ENCODE data around the gene DNM3.
"Not testable (repeated sequence)": the region's sequence is repeated elsewhere in the genome, so short reads cannot be mapped to it uniquely, and the experiment has no call there.

DNM3 gene

DNA sequence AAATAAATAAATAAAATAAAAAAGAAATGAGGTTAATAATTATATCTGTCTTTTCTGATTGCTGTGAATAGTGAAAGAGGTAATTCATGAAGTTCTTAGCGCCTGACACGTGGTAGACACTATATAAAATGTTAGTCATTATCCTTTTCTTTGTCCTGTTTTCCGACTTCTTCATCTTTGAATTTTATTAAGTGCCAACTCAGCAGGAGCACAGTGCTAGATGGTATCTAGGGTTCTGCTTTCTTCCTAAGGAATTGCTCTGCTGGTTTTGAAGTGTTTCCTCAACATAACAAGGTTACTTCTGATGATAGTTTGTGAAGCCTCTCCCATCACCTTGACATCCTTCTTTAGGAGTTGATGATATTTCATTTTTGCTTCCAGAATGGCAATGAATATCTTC is 227.0 kb downstream of the DNM3 start:
- H3K4me3 ChIP-seq (ENCODE audit: low read length): no peak overlapping the region
- no peak for DNase-seq (ENCODE audit: low read depth, low spot score)

DNA sequence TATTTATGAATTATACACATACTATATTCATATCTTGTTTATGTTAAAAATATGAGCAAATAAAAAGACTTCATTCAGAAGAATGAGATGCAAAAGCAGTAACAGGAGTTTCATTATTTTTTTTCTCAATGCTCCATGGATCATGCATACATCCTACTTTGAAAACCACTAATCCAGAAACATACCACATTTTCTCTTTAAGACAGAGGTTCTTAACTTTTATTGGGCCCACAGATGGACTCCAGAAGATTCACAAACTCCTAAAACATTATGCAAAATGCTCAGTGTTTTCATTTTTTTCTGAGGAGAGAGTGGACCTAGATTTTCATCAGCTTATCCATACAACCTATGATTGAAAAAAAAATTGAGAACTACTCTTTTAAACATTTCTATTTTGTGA is 227.8 kb downstream of the DNM3 start:
- no peak overlapping the region for H3K4me3 ChIP-seq (ENCODE audit: low read length)
- DNase-seq (ENCODE audit: low read depth, low spot score): no peak

DNA sequence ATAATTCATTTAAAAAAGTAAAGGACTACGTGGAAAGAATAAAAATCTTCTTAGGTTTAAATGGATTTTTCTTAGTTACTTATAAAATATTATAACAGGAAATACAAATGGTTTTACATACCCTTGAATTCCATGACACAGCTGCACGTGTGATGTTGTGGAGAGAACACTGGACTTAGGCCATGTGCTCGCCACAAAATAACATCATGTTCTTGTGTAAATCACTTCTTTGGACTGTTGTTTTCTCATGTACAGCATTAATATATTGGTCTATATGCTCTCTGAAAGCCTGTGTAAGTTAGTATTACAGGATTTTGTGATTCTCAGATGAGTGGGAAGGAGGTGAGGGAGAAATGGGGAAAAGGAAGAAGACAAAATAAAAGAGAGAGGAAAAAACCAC is 228.2 kb downstream of the DNM3 start:
- H3K4me3 ChIP-seq (ENCODE audit: low read length): no peak overlapping the region
- DNase-seq (ENCODE audit: low read depth, low spot score): no peak

DNA sequence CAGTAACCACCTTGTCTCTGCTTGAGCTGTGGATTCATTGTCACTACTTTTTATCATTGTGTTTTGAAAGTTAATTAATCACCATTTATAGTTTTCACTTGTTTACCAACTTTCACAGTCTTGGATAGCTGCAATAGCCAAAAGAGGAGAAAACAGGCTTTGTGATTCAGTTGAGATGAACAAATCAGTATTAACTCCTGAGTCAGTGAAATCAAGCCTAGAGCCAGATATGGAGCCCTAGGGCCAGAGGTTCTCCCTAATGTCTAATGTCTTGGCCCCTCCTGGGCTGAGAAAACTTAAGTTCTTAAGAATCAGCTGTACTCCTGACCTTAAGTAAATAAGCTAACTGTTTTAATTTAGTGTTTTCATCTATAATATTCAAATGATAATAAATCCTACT is 228.8 kb downstream of the DNM3 start:
- DNase-seq (ENCODE audit: low read depth, low spot score): no peak
- no peak overlapping the region for H3K4me3 ChIP-seq (ENCODE audit: low read length)

DNA sequence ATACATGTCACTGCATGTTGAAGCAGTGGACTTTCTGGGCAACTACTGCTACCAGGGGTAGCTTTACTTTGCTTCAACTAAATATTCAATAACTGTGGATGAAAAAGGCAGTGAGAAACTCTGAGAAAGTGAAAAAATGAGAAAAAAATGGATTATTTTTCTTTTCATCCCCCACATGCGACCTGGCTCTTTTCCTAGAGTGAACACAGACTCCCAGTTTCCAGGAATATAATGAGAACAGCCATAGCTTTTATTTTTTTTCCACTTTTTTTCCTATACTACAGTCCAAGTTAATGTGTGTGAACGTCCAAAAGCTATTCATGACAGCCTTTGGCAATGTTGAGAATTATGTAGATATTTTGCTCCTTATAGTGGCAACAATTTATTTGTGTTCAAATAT is 230.4 kb downstream of the DNM3 start:
- H3K4me3 ChIP-seq (ENCODE audit: low read length): no peak overlapping the region
- no peak for DNase-seq (ENCODE audit: low read depth, low spot score)

DNA sequence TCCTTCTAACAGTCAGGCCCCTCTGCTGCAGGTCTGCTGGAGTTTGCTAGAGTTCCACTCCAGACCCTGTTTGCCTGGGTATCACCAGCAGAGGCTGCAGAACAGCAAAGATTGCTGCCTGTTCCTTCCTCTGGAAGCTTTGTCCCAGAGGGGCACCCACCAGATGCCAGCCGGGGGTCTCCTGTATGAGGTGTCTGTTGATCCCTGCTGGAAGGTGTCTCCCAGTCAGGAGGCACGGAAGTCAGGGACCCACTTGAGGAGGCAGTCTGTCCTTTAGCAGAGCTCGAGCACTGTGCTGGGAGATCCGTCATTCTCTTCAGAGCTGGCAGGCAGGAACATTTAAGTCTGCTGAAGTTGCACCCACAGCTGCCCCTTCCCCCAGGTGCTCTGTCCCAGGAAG is 238.6 kb downstream of the DNM3 start:
- DNase-seq (ENCODE audit: low read depth, low spot score); H3K4me3 ChIP-seq (ENCODE audit: low read length): not testable (repeated sequence)

DNA sequence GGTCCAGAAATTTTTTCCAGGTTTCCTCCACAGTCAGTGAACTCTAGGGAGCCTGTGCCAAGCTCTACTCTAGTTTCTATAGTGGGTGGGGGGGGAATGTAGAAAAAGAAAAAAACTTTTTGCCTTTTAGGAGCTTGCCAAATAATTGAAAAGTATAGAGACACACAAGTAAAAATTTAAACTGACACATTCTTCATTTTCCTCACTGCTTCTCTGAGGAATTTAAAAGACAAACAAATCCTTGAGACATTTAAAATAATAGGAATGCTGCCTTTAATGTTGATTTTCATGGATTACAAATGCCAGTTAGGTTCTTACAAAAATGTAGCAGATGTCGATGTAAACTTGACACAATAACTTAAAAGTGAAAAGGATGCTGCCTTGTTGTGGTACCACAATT is 241.9 kb downstream of the DNM3 start:
- DNase-seq (ENCODE audit: low read depth, low spot score): no peak

DNA sequence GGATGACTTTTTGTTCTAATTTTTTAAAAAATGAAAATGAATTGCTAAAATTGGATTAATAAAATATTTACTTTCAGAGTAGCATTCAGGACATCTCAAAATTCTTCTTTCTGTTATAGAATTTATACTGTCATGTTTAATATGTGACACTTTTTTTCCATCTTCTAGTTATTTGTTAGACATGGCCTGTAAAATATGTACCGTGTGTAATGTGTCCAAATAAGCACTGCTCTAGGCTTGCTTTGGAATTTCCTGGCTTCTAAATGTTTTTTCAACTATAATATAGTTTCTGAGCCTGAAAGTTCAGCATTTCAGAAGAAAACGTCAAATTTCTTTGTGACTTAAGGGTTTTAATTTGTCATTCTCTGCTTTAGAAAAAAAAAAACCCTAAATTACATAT is 243.6 kb downstream of the DNM3 start:
- DNase-seq (ENCODE audit: low read depth, low spot score): no peak
- H3K4me3 ChIP-seq (ENCODE audit: low read length): no peak overlapping the region

More for the DNA sequence above, 241.9 kb downstream of the DNM3 start:
- no peak overlapping the region for H3K4me3 ChIP-seq (ENCODE audit: low read length)

DNA sequence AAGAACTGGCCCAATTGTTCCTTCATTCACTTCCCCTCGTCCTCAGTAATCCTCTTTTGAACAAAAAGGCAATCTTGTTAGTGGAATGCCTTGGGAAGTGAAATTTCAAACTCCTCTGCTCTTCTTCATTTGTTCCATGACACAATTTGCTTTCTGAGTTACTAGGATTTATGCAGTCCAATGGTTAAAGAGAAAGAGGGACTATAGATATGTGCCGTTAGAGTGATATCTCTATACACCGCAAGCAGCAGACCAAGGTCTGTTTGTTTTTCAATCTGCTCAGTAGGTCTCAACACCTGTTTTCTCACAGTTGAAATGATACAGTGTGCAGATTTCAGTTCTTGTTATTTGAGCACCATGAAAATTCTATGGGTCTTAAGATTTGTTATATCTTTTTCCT is 244.0 kb downstream of the DNM3 start:
- DNase-seq (ENCODE audit: low read depth, low spot score): no peak
- no peak overlapping the region for H3K4me3 ChIP-seq (ENCODE audit: low read length)

DNA sequence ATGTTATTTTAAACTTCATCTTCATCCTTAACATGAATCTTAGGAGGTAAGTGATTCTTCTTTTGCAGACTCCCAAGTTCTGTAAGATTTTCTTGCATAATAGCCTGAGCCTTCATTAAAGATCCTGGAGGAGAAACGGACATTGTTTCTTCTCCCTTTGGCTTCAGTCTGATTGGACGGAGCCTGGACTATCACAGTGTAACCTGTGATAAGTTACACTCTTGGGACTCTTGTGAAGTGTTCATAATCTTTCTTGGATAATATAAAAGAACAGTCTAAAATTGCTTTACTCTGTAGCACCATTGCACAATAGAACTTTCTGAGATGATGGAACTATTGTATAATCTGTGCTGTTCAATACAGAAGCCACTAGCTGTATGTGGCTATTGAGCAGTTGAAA is 244.8 kb downstream of the DNM3 start:
- no peak for DNase-seq (ENCODE audit: low read depth, low spot score)
- H3K4me3 ChIP-seq (ENCODE audit: low read length): no peak overlapping the region

DNA sequence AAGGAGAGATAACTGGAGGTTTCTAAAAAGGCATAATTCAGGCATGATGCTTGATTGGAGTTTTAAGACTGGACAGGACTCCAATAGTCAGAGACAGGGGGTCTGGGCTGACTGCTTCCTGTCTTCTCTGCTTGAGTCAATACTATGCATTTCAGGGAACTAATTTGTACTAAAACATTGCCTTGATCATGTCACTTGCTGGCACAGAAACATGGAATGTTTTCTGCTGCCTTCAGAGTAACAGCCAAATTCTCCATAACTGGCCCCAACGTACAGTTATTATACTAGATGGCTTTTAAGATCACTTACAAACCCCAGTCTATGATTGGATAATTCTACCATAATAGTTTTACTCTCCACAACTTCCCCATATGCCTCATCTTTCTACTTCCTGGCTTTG is 247.0 kb downstream of the DNM3 start:
- DNase-seq (ENCODE audit: low read depth, low spot score): no peak
- no peak overlapping the region for H3K4me3 ChIP-seq (ENCODE audit: low read length)

DNA sequence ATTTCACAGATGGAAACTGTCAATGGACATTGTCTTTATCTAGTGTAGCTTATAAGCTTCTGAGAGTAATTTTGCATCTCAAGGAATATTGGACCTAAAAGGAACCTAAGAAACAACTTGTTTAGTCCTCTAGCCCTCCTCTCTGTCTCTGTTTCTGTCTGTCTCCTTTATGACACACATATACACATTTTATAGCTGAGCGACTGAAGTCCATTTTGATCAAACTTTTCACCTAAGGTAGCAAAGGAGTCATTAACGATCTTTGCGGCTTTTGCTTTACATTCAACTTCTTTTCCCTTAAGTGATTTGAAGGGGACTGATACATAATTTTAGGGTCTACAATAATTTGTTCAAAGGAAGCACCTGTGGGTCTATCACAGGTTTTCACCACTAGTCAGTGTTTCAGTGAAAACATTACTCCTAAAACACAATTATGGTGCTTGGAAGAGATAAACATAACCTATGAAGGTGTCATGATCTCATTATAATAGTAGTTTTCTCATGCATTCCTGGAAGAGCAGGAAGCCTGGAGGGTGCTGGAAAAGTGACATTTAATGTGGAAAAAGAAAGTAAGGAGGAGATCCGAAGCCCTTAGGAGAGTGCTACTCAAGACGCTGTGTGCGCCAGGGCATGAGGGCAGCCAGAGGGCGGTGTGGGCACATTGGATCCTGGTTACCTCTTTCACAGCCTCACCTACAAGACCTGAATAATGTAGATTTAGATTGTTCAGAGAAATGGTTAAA is 248.6 kb downstream of the DNM3 start:
- peak; percentile 7 for DNase-seq (ENCODE audit: low read depth, low spot score)
- no peak overlapping the region for H3K4me3 ChIP-seq (ENCODE audit: low read length)

DNA sequence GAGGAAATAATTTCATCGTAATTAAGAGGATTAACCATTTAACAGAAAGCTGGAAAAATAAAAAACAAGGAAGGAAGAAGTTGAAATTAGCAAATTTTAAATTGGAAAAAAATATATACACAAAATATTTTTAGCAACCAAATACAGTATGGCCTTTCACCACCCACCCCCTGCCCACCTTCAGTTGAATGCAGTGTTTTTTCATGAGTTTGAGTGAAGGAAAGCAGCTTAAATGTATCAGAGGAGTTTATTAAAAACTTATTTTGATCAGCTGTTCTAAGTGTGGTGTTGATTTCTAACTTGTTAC is 249.2 kb downstream of the DNM3 start:
- no peak overlapping the region for H3K4me3 ChIP-seq (ENCODE audit: low read length)
- DNase-seq (ENCODE audit: low read depth, low spot score): no peak

DNA sequence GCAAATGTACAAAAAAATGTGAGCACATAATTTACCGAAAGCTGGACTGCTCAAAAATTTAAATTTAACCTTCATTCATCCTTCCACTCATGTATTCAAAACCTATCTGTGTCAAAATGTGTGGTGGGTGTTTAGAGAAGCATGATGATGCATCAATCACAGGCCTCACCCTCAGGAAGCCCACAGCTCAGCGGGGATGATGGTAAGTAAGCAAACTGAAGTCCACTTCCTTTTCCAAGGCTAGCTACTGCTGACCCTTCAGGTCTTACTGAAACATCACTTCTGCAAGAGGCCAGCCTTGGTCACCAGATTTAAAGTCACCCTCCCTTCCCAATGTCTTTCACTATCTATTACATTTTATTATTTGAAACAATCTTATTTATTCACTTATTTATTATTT is 254.5 kb downstream of the DNM3 start:
- no peak overlapping the region for H3K4me3 ChIP-seq (ENCODE audit: low read length)
- no peak for DNase-seq (ENCODE audit: low read depth, low spot score)

DNA sequence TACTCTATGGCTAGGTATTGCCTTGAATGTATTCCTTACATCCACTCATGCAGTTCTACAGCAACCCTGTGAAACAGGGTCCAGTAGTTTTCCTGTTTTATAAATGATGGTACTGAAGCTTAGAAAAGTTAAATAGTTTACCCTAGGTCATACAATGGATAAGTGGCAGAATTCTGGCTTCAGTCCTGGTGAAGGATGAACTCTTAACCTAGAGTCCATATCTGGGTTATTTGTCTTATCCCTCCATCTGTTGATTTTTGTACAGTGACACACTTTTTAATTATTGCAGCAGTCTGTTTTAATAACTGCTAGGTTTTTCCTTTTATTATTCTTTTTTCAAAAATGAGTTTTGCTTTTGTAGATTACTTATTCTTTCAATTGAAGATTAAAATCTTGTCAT is 263.9 kb downstream of the DNM3 start:
- DNase-seq (ENCODE audit: low read depth, low spot score): no peak
- H3K4me3 ChIP-seq (ENCODE audit: low read length): no peak overlapping the region

DNA sequence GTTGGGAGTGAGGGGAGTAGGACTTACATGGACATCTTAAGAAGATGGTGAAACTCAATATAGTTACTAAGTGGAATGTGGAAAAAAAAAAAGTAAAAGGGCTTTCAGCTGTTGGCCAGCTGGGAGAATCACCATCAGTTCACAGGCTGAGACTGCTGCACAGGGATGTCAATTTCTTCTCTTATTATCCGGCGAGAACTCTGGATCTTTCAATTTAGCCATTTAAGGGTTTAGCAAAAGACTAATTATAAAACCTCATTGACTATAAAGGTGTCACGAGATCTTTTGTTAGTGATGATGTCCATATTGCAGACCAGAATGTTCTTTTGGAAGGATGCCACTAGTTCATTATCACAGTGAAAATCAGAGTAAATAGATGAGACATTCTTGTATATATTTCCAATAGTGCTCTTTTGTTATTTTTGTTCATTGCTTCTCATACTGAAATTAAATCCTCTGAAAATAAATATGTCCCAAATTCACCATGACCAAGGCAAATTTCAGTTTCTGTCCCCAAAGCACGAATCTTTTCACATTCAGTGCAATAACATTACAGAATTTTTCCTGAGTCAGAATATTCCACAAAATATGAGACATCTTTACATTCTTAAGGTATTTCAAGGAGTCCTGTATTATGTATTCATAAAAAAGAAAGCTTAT is 266.1 kb downstream of the DNM3 start:
- H3K4me3 ChIP-seq (ENCODE audit: low read length): no peak overlapping the region
- no peak for DNase-seq (ENCODE audit: low read depth, low spot score)

DNA sequence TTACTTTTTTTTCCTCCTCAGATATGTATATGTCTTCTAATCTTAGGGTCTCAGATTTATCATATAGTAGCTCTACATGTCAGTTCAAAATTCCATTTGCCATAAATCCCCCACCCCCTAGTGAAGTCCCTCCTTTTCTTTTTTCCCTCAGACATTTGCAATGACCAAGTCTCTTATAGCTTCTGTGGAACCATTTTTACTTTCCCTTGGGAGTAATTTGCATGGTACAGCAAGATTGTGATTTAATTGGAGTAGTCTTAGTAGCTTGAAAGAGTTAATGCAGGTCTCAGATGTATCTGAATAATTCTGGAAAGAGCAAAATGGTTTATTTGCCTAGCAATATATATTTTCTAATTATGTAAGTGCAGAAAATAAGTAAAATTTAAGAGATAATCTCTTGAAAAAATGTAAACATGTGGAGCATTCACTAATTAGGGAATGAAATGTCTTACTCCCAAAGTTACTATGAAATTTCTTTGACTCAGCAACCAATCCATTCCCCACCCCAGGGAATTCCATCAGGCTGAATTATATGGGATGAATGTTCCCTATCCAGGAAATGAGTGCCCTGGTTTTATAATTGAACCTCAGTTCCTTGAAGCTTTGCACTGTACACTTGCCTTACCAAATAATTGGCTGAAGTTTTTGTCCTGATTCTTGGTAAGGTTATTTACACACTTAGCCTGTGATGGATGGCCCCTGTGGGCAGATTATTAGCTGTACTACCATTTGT is 267.0 kb downstream of the DNM3 start:
- no peak overlapping the region for H3K4me3 ChIP-seq (ENCODE audit: low read length)
- DNase-seq (ENCODE audit: low read depth, low spot score): no peak

DNA sequence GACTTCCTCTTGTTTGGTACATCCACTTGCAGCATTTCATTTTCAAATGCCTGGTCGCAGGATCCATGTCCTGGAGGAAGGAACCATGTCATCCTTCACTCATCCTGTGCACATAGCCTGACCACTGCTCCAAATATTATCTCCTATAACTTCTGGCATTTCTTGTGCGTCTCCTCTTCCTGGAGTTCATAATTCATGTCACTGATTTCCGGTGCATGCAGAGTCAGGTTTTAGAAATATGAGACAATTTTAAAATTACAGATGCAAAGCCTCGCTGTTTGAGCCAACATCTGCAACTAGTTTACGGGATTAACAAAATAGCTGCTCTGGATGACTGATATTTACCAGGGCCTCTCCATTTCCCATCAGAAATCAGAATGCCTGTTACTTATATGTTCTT is 268.1 kb downstream of the DNM3 start:
- no peak for DNase-seq (ENCODE audit: low read depth, low spot score)
- no peak overlapping the region for H3K4me3 ChIP-seq (ENCODE audit: low read length)

DNA sequence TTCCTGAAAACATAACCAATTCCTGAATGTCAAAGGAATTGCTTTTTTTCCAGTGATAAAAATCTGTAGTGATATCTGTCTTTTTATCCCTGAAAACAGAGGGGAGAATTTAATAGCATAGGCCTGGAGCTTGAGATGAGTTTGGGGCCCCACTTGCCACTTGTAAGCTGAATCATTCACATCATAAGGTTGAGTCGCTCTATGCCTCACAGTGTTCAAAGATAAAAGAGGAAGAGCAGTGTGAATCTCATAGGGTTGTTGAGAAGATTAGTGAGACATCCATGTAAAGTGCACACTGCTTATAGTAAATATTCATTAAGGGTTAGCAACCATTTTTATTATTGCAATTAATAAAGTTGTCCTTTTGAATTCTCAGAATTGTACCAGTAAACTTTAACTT is 271.3 kb downstream of the DNM3 start:
- no peak for DNase-seq (ENCODE audit: low read depth, low spot score)
- H3K4me3 ChIP-seq (ENCODE audit: low read length): no peak overlapping the region

DNA sequence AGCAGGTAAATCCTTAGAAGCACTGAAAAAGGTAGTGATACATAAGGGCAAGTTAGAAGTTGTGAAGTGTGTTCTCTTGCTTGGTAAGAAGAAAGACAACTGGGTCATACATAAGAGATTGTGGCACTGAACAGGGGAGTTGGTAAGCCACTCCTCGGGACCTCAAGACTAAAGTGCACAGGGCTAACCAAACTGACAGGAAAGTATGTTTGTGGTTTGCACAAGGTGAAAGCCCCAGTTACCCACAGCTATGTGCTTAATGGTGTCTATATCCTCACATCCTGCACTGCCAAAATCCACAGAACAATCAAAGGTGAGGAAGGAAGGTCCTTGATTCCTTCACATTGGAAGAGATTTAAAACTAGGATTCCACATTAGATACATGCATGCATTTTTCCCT is 276.5 kb downstream of the DNM3 start:
- H3K4me3 ChIP-seq (ENCODE audit: low read length): no peak overlapping the region
- DNase-seq (ENCODE audit: low read depth, low spot score): peak; percentile 84

DNA sequence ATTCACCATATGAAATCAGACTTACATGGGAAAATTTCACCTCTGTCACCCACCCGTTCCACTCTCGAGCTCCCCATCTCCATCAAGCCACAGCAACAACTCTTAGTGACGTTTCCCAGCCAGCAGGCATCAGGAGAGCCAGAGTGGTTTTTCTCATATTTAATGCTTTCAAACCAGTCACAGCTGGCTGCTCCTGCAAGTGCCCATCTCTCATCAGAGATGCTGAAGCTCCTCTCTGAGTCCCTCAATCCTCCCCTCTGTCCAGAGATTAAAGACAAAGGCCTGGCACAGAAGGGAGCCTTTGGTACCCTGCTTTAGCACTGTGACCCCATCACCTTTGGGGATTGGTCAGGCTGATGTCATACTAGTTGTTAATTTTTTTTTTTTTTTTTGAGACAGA is 277.3 kb downstream of the DNM3 start:
- H3K4me3 ChIP-seq (ENCODE audit: low read length): no peak overlapping the region
- DNase-seq (ENCODE audit: low read depth, low spot score): no peak
